Trophoblast cell (in vitro differentiated cells and primary cell): ENCODE results near the gene ZNF175.
"Not testable (repeated sequence)": the region's sequence is repeated elsewhere in the genome, so short reads cannot be mapped to it uniquely, and the experiment has no call there.

Source experiments
- DNase-seq, 2 donors: peaks; one replicate each; pipeline ENCODE4 v3.0.0-alpha.2; 2016
- H2AFZ ChIP-seq: 2 replicates; pipeline ENCODE4 v1.6.1; 2013; ENCODE audit warnings: low read length, moderate library complexity, mild to moderate bottlenecking; ENCODE audit not compliant: insufficient read depth, poor library complexity
- H2AK5ac ChIP-seq: 2 replicates; pipeline ENCODE4 v1.6.1; 2013; ENCODE audit warnings: mild to moderate bottlenecking, low read length
- H2BK120ac ChIP-seq: 2 replicates; pipeline ENCODE4 v1.6.1; 2013; ENCODE audit warnings: low read length, mild to moderate bottlenecking, moderate library complexity; ENCODE audit not compliant: insufficient read depth, poor library complexity
- H2BK12ac ChIP-seq: 2 replicates; pipeline ENCODE4 v1.6.1; 2013; ENCODE audit warnings: mild to moderate bottlenecking, low read length, moderate library complexity
- H2BK5ac ChIP-seq: 2 replicates; pipeline ENCODE4 v1.6.1; 2013; ENCODE audit warnings: low read length, low read depth, moderate library complexity, mild to moderate bottlenecking; ENCODE audit not compliant: poor library complexity
- H3K14ac ChIP-seq: 2 replicates; pipeline ENCODE4 v1.6.1; 2013; ENCODE audit warnings: mild to moderate bottlenecking, low read length
- H3K18ac ChIP-seq: 2 replicates; pipeline ENCODE4 v1.6.1; 2013; ENCODE audit warnings: mild to moderate bottlenecking, low read length
- H3K23ac ChIP-seq: 2 replicates; pipeline ENCODE4 v1.6.1; 2013; ENCODE audit warnings: low read length
- H3K27ac ChIP-seq: 2 replicates; pipeline ENCODE4 v1.5.1; 2013; ENCODE audit warnings: low read depth, mild to moderate bottlenecking, inconsistent platforms, low read length, moderate library complexity
- H3K27me3 ChIP-seq: 2 replicates; pipeline ENCODE4 v1.6.1; 2013; ENCODE audit warnings: inconsistent platforms, mild to moderate bottlenecking, low read length, moderate library complexity; ENCODE audit not compliant: insufficient read depth
- H3K36me3 ChIP-seq, 2 experiments: 1 replicate in 1 of 2; 2 replicates in 1 of 2; pipeline ENCODE4 v1.6.1; 2013; ENCODE audit warnings: low read length in 2 of 2, mild to moderate bottlenecking in 2 of 2, moderate library complexity in 1 of 2; ENCODE audit not compliant: insufficient read depth in 2 of 2, control insufficient read depth in 1 of 2
- H3K4ac ChIP-seq: 2 replicates; pipeline ENCODE4 v1.6.1; 2013; ENCODE audit warnings: low read depth, mild to moderate bottlenecking, low read length, moderate library complexity
- H3K4me1 ChIP-seq, 2 experiments: 1 replicate in 1 of 2; 2 replicates in 1 of 2; pipeline ENCODE4 v1.6.1; 2013; ENCODE audit warnings: low read length in 2 of 2, mild to moderate bottlenecking in 2 of 2, moderate library complexity in 1 of 2; ENCODE audit not compliant: insufficient read depth in 2 of 2, control insufficient read depth in 1 of 2
- H3K4me2 ChIP-seq: 2 replicates; pipeline ENCODE4 v1.6.1; 2013; ENCODE audit warnings: inconsistent platforms, mild to moderate bottlenecking, low read length, moderate library complexity
- H3K4me3 ChIP-seq: 2 replicates; pipeline ENCODE4 v1.5.1; 2013; ENCODE audit warnings: mild to moderate bottlenecking, low read depth, low read length, inconsistent platforms
- H3K79me1 ChIP-seq: one replicate; pipeline ENCODE4 v1.6.1; 2013; ENCODE audit warnings: low read length
- H3K79me2 ChIP-seq: 2 replicates; pipeline ENCODE4 v1.6.1; 2013; ENCODE audit warnings: low read length, mild to moderate bottlenecking; ENCODE audit not compliant: control insufficient read depth, insufficient read depth, poor library complexity
- H3K9ac ChIP-seq: 2 replicates; pipeline ENCODE4 v1.6.1; 2013; ENCODE audit warnings: mild to moderate bottlenecking, low read length
- H3K9me3 ChIP-seq: 2 replicates; pipeline ENCODE4 v1.6.1; 2013; ENCODE audit warnings: low read depth, mild to moderate bottlenecking, control low read depth, inconsistent platforms, low read length; ENCODE audit not compliant: insufficient read depth
- H4K12ac ChIP-seq: 2 replicates; pipeline ENCODE4 v1.6.1; 2013; ENCODE audit warnings: low read depth, mild to moderate bottlenecking, low read length, moderate library complexity
- H4K8ac ChIP-seq: 2 replicates; pipeline ENCODE4 v1.6.1; 2013; ENCODE audit warnings: low read depth, mild to moderate bottlenecking, low read length, moderate library complexity
- H4K91ac ChIP-seq: one replicate; pipeline ENCODE4 v1.6.1; 2013; ENCODE audit warnings: low read depth, mild to moderate bottlenecking, low read length, moderate library complexity
- WGBS: extraction: QIAGEN DNeasy Blood & Tissue Kit; methylation state at CpG from one replicate; pipeline ENCODE4 v1.1.7; 2013; ENCODE audit warnings: missing lambda C conversion rate; ENCODE audit not compliant: insufficient read length, insufficient coverage; ENCODE audit errors: extremely low coverage; 5-methylcytosine and 5-hydroxymethylcytosine counted together

ZNF175 gene

GRCh38 chr19:51627491-51628138 is 56.5 kb downstream of the ZNF175 start:
- Histone ChIP-seq H4K91ac (no peak overlapping the region), H3K4me1 (peaks cover 0 to 3% of the 10 kb centered on the region in 2 experiments), H3K18ac (no peak overlapping the region), H3K14ac (no peak overlapping the region), H4K8ac (no peak overlapping the region), H3K4me3 (peak overlapping the region; percentile 14), H4K12ac (no peak overlapping the region), H3K27me3 (no peaks in the 10 kb centered on the region), H3K79me2 (no peaks in the 10 kb centered on the region), H3K79me1 (peaks cover 8% of the 10 kb centered on the region), H2AK5ac (no peak overlapping the region), H3K36me3 (no peaks in the 10 kb centered on the region), H3K4ac (no peak overlapping the region), H3K9me3 (peaks cover 33% of the 10 kb centered on the region), H3K9ac (no peak overlapping the region), H2AFZ (no peak overlapping the region), H3K23ac (no peak overlapping the region), H3K4me2 (no peak overlapping the region), H2BK12ac (no peak overlapping the region), H2BK120ac (no peak overlapping the region), H3K27ac (no peak overlapping the region), H2BK5ac (no peak overlapping the region)
- no peak for DNase-seq
- WGBS: no CpG with 5 or more reads among the region's 16 CpGs

- Histone ChIP-seq H3K27ac (no peak overlapping the region), H3K4ac (no peak overlapping the region), H4K8ac (no peak overlapping the region), H3K4me1 (peaks cover 0 to 3% of the 10 kb centered on the region in 2 experiments), H3K36me3 (no peaks in the 10 kb centered on the region), H3K9me3 (peaks cover 33% of the 10 kb centered on the region), H4K91ac (no peak overlapping the region), H3K14ac (no peak overlapping the region), H3K9ac (no peak overlapping the region), H2AK5ac (no peak overlapping the region), H2BK12ac (no peak overlapping the region), H3K18ac (no peak overlapping the region), H2BK120ac (no peak overlapping the region), H4K12ac (no peak overlapping the region), H3K4me3 (peak overlapping the region; percentile 62), H2AFZ (no peak overlapping the region), H3K79me1 (peaks cover 8% of the 10 kb centered on the region), H2BK5ac (no peak overlapping the region), H3K27me3 (no peaks in the 10 kb centered on the region), H3K23ac (no peak overlapping the region), H3K79me2 (no peaks in the 10 kb centered on the region), H3K4me2 (no peak overlapping the region)
- no CpG with 5 or more reads among the region's 14 CpGs for WGBS
- DNase-seq: no peak
Measured at GRCh38 chr19:51628153-51628939, 57.3 kb downstream of the ZNF175 start.

GRCh38 chr19:51630315-51630714 is 59.2 kb downstream of the ZNF175 start, which contains the start of gene SIGLEC5:
TSS of gene SIGLEC5 (minus strand) at chr19:51630401. CDS start at chr19:51630335, 66 bp downstream.
- not testable (repeated sequence) for H3K27me3 ChIP-seq, H3K36me3 ChIP-seq, H3K27ac ChIP-seq, H3K4me2 ChIP-seq, H2AFZ ChIP-seq, H3K9ac ChIP-seq, H3K4me3 ChIP-seq, H3K4me1 ChIP-seq, H3K79me1 ChIP-seq, H3K23ac ChIP-seq, H3K79me2 ChIP-seq, H4K12ac ChIP-seq, DNase-seq, H3K14ac ChIP-seq
- no CpG with 5 or more reads among the region's 13 CpGs for WGBS
- Histone ChIP-seq H3K4ac (peak within 1 kb of the TSS; percentile 56), H2BK12ac (peak within 1 kb of the TSS; percentile 85), H2AK5ac (peak within 1 kb of the TSS; percentile 45), H3K18ac (peak within 1 kb of the TSS; percentile 58), H2BK120ac (peak within 1 kb of the TSS; percentile 85), H4K8ac (peak within 1 kb of the TSS; percentile 60), H4K91ac (peak within 1 kb of the TSS; percentile 58), H3K9me3 (peaks cover 31% of the 10 kb centered on the region), H2BK5ac (peak within 1 kb of the TSS; percentile 43)

DNA sequence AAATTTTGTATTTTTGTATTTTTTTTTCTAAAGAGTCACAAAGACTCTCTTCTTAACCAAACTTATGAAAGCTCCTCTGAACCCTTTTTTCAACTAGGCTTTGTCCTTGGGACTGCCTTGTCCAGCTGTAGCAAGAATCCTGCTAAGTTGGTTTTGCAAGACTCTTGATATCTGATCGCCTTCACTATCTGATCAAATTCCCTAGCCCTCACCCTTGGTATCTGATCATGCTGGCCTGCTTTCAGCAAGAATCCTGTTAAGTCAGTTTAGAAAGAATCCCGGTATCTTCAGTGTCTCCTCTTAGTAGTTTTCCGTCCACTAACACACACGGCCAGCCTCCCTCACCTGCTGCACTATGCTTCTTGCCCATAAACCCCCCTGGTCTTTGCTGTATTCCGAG is 61.0 kb downstream of the ZNF175 start:
- peak; percentile 72 to 87 for DNase-seq
- no peak overlapping the region for H3K18ac ChIP-seq
- H3K79me1 ChIP-seq: peaks cover 8% of the 10 kb centered on the region
- H3K4ac ChIP-seq: no peak overlapping the region
- peaks cover 0 to 3% of the 10 kb centered on the region in 2 experiments for H3K4me1 ChIP-seq
- no peak overlapping the region for H2BK12ac ChIP-seq
- no CpG with 5 or more reads among the region's 5 CpGs for WGBS
- H3K9me3 ChIP-seq: peaks cover 30% of the 10 kb centered on the region
- no peak overlapping the region for H3K4me2 ChIP-seq
- no peak overlapping the region for H2AFZ ChIP-seq
- H3K14ac ChIP-seq: no peak overlapping the region
- no peak overlapping the region for H4K91ac ChIP-seq
- no peak overlapping the region for H3K4me3 ChIP-seq
- no peaks in the 10 kb centered on the region for H3K36me3 ChIP-seq
- H2AK5ac ChIP-seq: no peak overlapping the region
- peak overlapping the region; percentile 67 for H3K27ac ChIP-seq
- H2BK120ac ChIP-seq: no peak overlapping the region
- H4K12ac ChIP-seq: no peak overlapping the region
- H3K23ac ChIP-seq: no peak overlapping the region
- H3K79me2 ChIP-seq: no peaks in the 10 kb centered on the region
- no peaks in the 10 kb centered on the region for H3K27me3 ChIP-seq
- no peak overlapping the region for H2BK5ac ChIP-seq
- H3K9ac ChIP-seq: no peak overlapping the region
- no peak overlapping the region for H4K8ac ChIP-seq
